Measurements from ENCODE around the gene REP15. TPM values are rescaled to one million over a fixed set of nuclear protein-coding genes. Genes with fewer than 3 reads are reported as not detected.

Gene REP15
- polyA plus RNA-seq, 4 donors = 1.0 to 3.6 (median 2.8) TPM

Other genes starting within 250 kb of the REP15 start
- under 1 TPM in 3 of 4 donors, not detected in 1; 0.14 to 0.45 (median 0.37) TPM for gene SMCO2, start 249.7 kb upstream of the REP15 start, polyA plus RNA-seq (ENCODE audit: insufficient read length in 4 of 4)
- 10 to 100 TPM; 32.6 to 98.8 (median 77.1) TPM for gene PPFIBP1, start 172.2 kb upstream of the REP15 start, polyA plus RNA-seq (ENCODE audit: insufficient read length in 4 of 4)
- 10 to 100 TPM; 43.4 to 92.2 (median 77.7) TPM for gene MRPS35, start 14.4 kb downstream of the REP15 start, polyA plus RNA-seq (ENCODE audit: insufficient read length in 4 of 4)
- 10 to 100 TPM; 25.0 to 39.7 (median 32.3) TPM for gene KLHL42, start 83.8 kb downstream of the REP15 start, polyA plus RNA-seq (ENCODE audit: insufficient read length in 4 of 4)
- gene MANSC4, start 83.8 kb downstream of the REP15 start, polyA plus RNA-seq (ENCODE audit: insufficient read length in 4 of 4) = under 1 TPM; 0.26 to 0.40 (median 0.33) TPM